IMR-90 (cell line): ENCODE data around the gene TENM4. TPM values are rescaled to one million over a fixed set of nuclear protein-coding genes. Genes with fewer than 3 reads are reported as not detected.
A peak's percentile ranks its signal among the peaks of the same experiment; 100 is the strongest.

Experiments
- ATAC-seq: fragments of 200-7000 bp; cut with Tn5 transposase; 2 replicates; pipeline ENCODE4 v1.9.1; 2020; ENCODE audit warnings: low read depth, mild to moderate bottlenecking, moderate library complexity
- BruUV-seq: library from RNA; stranded (reverse); fragments of 400-500 nt; replicated peaks from 2 replicates; lab custom pipeline; 2021; lab: Mats Ljungman, UMichigan
- CTCF ChIA-PET: fragments of 300-600 bp; formaldehyde crosslinking; extraction: SDS; loops from one replicate; lab custom pipeline; 2021; ENCODE audit warnings: antibody characterized with exemption; lab: Yijun Ruan, JAX
- POLR2A ChIA-PET: fragments of 300-600 bp; sonication (Branson Sonifier 250); formaldehyde crosslinking; loops from one replicate; lab custom pipeline; 2022; ENCODE audit warnings: antibody characterized with exemption; ENCODE audit not compliant: unreplicated experiment; lab: Charles Lee
- DNase-seq: peaks from one replicate; pipeline ENCODE4 v3.0.0; 2013
- H2AFZ ChIP-seq: replicated peaks from 2 replicates; pipeline ENCODE3; 2013; ENCODE audit warnings: low read length, mild to moderate bottlenecking; ENCODE audit not compliant: poor library complexity
- H2AK5ac ChIP-seq: 2 replicates; pipeline ENCODE4 v1.6.1; 2013; ENCODE audit warnings: low read depth, low read length, inconsistent platforms
- H2AK9ac ChIP-seq: replicated peaks from 2 replicates; pipeline ENCODE3; 2013; ENCODE audit warnings: mild to moderate bottlenecking, low read depth, low read length, moderate library complexity; ENCODE audit not compliant: poor library complexity
- H2BK120ac ChIP-seq: 2 replicates; pipeline ENCODE4 v1.6.1; 2013; ENCODE audit warnings: low read depth, low read length, inconsistent platforms
- H2BK15ac ChIP-seq: 3 replicates; pipeline ENCODE4 v1.6.1; 2013; ENCODE audit warnings: low read depth, low read length, inconsistent platforms
- H2BK20ac ChIP-seq: 2 replicates; pipeline ENCODE4 v1.6.1; 2013; ENCODE audit warnings: low read depth, mild to moderate bottlenecking, inconsistent platforms, low read length, moderate library complexity
- H2BK5ac ChIP-seq: 2 replicates; pipeline ENCODE4 v1.6.1; 2013; ENCODE audit warnings: mild to moderate bottlenecking, low read depth, low read length, inconsistent platforms; ENCODE audit not compliant: poor library complexity, severe bottlenecking
- H3K14ac ChIP-seq: replicated peaks from 2 replicates; pipeline ENCODE4 v1.6.1; 2013; ENCODE audit warnings: low read depth, low read length, inconsistent platforms
- H3K18ac ChIP-seq: 2 replicates; pipeline ENCODE4 v1.6.1; 2013; ENCODE audit warnings: low read depth, low read length, control low read depth
- H3K23ac ChIP-seq: 2 replicates; pipeline ENCODE4 v1.6.1; 2013; ENCODE audit warnings: low read depth, low read length, inconsistent platforms
- H3K27ac ChIP-seq: 2 replicates; pipeline ENCODE4 v1.5.1; 2013; ENCODE audit warnings: mild to moderate bottlenecking, control low read depth, low read length; ENCODE audit not compliant: insufficient read depth
- H3K27me3 ChIP-seq: 2 replicates; pipeline ENCODE4 v1.6.1; 2013; ENCODE audit warnings: low read length; ENCODE audit not compliant: control insufficient read depth, insufficient read depth
- H3K36me3 ChIP-seq: 2 replicates; pipeline ENCODE4 v1.6.1; 2013; ENCODE audit warnings: low read length, mixed read lengths; ENCODE audit not compliant: control insufficient read depth, insufficient read depth
- H3K4ac ChIP-seq: 2 replicates; pipeline ENCODE4 v1.6.1; 2013; ENCODE audit warnings: low read depth, low read length, inconsistent platforms
- H3K4me1 ChIP-seq: 2 replicates; pipeline ENCODE4 v1.6.1; 2013; ENCODE audit warnings: low read length, mixed read lengths; ENCODE audit not compliant: control insufficient read depth, insufficient read depth
- H3K4me2 ChIP-seq: 2 replicates; pipeline ENCODE4 v1.6.1; 2013; ENCODE audit warnings: low read depth, mild to moderate bottlenecking, control low read depth, low read length, moderate library complexity
- H3K4me3 ChIP-seq: 2 replicates; pipeline ENCODE4 v1.5.1; 2013; ENCODE audit warnings: low read depth, mild to moderate bottlenecking, control low read depth, low read length, moderate library complexity; ENCODE audit not compliant: insufficient read depth
- H3K56ac ChIP-seq: 2 replicates; pipeline ENCODE4 v1.6.1; 2013; ENCODE audit warnings: low read length, inconsistent platforms; ENCODE audit not compliant: insufficient read depth; ENCODE audit errors: extremely low read depth
- H3K79me1 ChIP-seq, 2 experiments: 2 replicates each; pipeline ENCODE4 v1.6.1; 2013; ENCODE audit warnings: low read length in 2 of 2, inconsistent platforms in 1 of 2, low read depth in 1 of 2
- H3K9ac ChIP-seq: 2 replicates; pipeline ENCODE4 v1.6.1; 2013; ENCODE audit warnings: low read depth, low read length, control low read depth
- H3K9me1 ChIP-seq: 2 replicates; pipeline ENCODE4 v1.6.1; 2013; ENCODE audit warnings: low read length, inconsistent platforms; ENCODE audit not compliant: insufficient read depth
- H3K9me3 ChIP-seq: 2 replicates; pipeline ENCODE4 v1.6.1; 2013; ENCODE audit warnings: low read length; ENCODE audit not compliant: control insufficient read depth, insufficient read depth
- H4K20me1 ChIP-seq: 2 replicates; pipeline ENCODE4 v1.6.1; 2013; ENCODE audit warnings: low read length, inconsistent platforms; ENCODE audit not compliant: insufficient read depth
- H4K5ac ChIP-seq: 2 replicates; pipeline ENCODE4 v1.6.1; 2013; ENCODE audit warnings: mild to moderate bottlenecking, low read depth, low read length, control low read depth
- H4K8ac ChIP-seq, 2 experiments: 2 replicates each; pipeline ENCODE4 v1.6.1; 2013; ENCODE audit warnings: low read depth in 2 of 2, low read length in 2 of 2, control low read depth in 1 of 2, inconsistent platforms in 1 of 2
- H4K91ac ChIP-seq: 2 replicates; pipeline ENCODE4 v1.6.1; 2013; ENCODE audit warnings: low read depth, low read length, inconsistent platforms; ENCODE audit not compliant: insufficient read depth
- BHLHE40 ChIP-seq: fragments of 150-350 bp; IDR thresholded peaks from 2 replicates; pipeline ENCODE4 v1.6.1; 2016; ENCODE audit warnings: mild to moderate bottlenecking, low read depth, low read length
- CEBPB ChIP-seq: IDR thresholded peaks from 2 replicates; pipeline ENCODE4 v1.6.1; 2012; ENCODE audit warnings: low read depth, low read length, improper control_type of control experiment
- CHD1 ChIP-seq: IDR thresholded peaks from 2 replicates; pipeline ENCODE4 v1.6.1; 2012; ENCODE audit warnings: low read depth, low read length, improper control_type of control experiment
- CTCF ChIP-seq: conservative IDR thresholded peaks from 2 replicates; pipeline ENCODE4 v1.5.1; 2012; ENCODE audit warnings: mild to moderate bottlenecking, low read depth, low read length, improper control_type of control experiment
- FOS ChIP-seq: fragments of 150-350 bp; IDR thresholded peaks from 2 replicates; pipeline ENCODE4 v1.6.1; 2016; ENCODE audit warnings: low read depth, low read length
- MAFK ChIP-seq: IDR thresholded peaks from 2 replicates; pipeline ENCODE4 v1.6.1; 2012; ENCODE audit warnings: low read depth, low read length, improper control_type of control experiment
- MAZ ChIP-seq: IDR thresholded peaks from 2 replicates; pipeline ENCODE4 v1.6.1; 2012; ENCODE audit warnings: low read depth, mild to moderate bottlenecking, low read length, improper control_type of control experiment, moderate library complexity, borderline replicate concordance
- MXI1 ChIP-seq: IDR thresholded peaks from 2 replicates; pipeline ENCODE4 v1.6.1; 2012; ENCODE audit warnings: low read depth, mild to moderate bottlenecking, low read length, moderate library complexity, borderline replicate concordance
- NFE2L2 ChIP-seq: fragments of 150-350 bp; IDR thresholded peaks from 2 replicates; pipeline ENCODE4 v1.6.1; 2016; ENCODE audit warnings: low read depth, mild to moderate bottlenecking, low read length
- POLR2A ChIP-seq: IDR thresholded peaks from 2 replicates; pipeline ENCODE4 v1.6.1; 2012; ENCODE audit warnings: mild to moderate bottlenecking, low read depth, low read length
- RAD21 ChIP-seq: IDR thresholded peaks from 2 replicates; pipeline ENCODE4 v1.6.1; 2012; ENCODE audit warnings: low read length, improper control_type of control experiment
- RCOR1 ChIP-seq: IDR thresholded peaks from 2 replicates; pipeline ENCODE4 v1.6.1; 2012; ENCODE audit warnings: mild to moderate bottlenecking, low read length, improper control_type of control experiment; ENCODE audit not compliant: insufficient replicate concordance
- RFX5 ChIP-seq: IDR thresholded peaks from 2 replicates; pipeline ENCODE4 v1.8.0; 2012; ENCODE audit warnings: low read depth, mild to moderate bottlenecking, low read length, moderate library complexity
- SMC3 ChIP-seq: fragments of 150-350 bp; IDR thresholded peaks from 2 replicates; pipeline ENCODE4 v1.6.1; 2016; ENCODE audit warnings: low read depth, mild to moderate bottlenecking, antibody characterized with exemption, low read length, moderate library complexity
- WGBS, 2 experiments: methylation state at CpG; one replicate each; pipeline versions ENCODE4 v1.1.5 to v1.1.7; 2013; ENCODE audit warnings: missing lambda C conversion rate in 2 of 2; ENCODE audit not compliant: insufficient read length in 1 of 2; ENCODE audit errors: extremely low coverage in 2 of 2; 5-methylcytosine and 5-hydroxymethylcytosine counted together
- dilution Hi-C: fragments of 300-500 bp; cut with HindIII; formaldehyde crosslinking; loops from one replicate; pipeline ENCODE4 v1.14.3; 2018; ENCODE audit warnings: low sequenced_read_pairs; ENCODE audit not compliant: unreplicated experiment
- in situ Hi-C: fragments of 300-500 bp; cut with MboI; formaldehyde crosslinking; loops from 3 replicates; pipeline ENCODE4 v1.14.3; 2019; ENCODE audit warnings: low sequenced_read_pairs, inconsistent platforms, mixed read lengths
- intact Hi-C: fragments of 100-400 bp; cut with micrococcal nuclease; formaldehyde crosslinking; loops from 2 replicates; pipeline ENCODE4 v1.10.0; 2022
- polyA plus RNA-seq, 3 experiments: library from polyadenylated mRNA; depleted of rRNA; stranded (reverse); fragments of >200 nt; gene quantifications; 2 replicates each; pipeline ENCODE4 v1.2.3, GENCODE V29; 2012; ENCODE audit warnings: low replicate concordance in 1 of 3
- total RNA-seq: library from RNA; depleted of rRNA; stranded (reverse); fragments of >200 nt; gene quantifications from 2 replicates; pipeline ENCODE4 v1.2.3, GENCODE V29; 2012
- TF ChIP-seq, protein P1 (sequence below): fragments of 150-350 bp; IDR thresholded peaks from 2 replicates; pipeline ENCODE4 v1.6.1; 2016; ENCODE audit warnings: low read depth, mild to moderate bottlenecking, low read length, moderate library complexity, borderline replicate concordance
- TF ChIP-seq, protein P2 (sequence below): fragments of 150-350 bp; IDR thresholded peaks from 2 replicates; pipeline ENCODE4 v1.6.1; 2017; ENCODE audit warnings: mild to moderate bottlenecking, antibody characterized with exemption, low read length, low read depth

TENM4 gene
- total and polyA plus RNA-seq, 2 of the 4 experiments (the other 2 are of a cell fraction): 7.4 to 9.0 TPM

GRCh38 chr11:78961247-78961646, 479.6 kb downstream of the TENM4 start:
- Histone ChIP-seq H3K9me1 (no peaks in the 10 kb centered on the region; the same call in 1 of the 2 replicates), H2BK20ac (no peak overlapping the region), H3K27ac (no peak overlapping the region), H2BK5ac (no peak overlapping the region), H3K4me3 (no peak overlapping the region), H3K4me1 (peaks cover 9% of the 10 kb centered on the region), H3K56ac (no peak overlapping the region), H4K91ac (no peak overlapping the region), H2AK5ac (no peak overlapping the region), H2BK120ac (no peak overlapping the region), H3K4ac (no peak overlapping the region), H2AK9ac (no peak overlapping the region), H4K5ac (no peak overlapping the region), H3K79me1 (no peaks in the 10 kb centered on the region), H3K18ac (no peak overlapping the region), H3K9me3 (no peaks in the 10 kb centered on the region), H2AFZ (peak overlapping the region; percentile 18), H4K20me1 (no peaks in the 10 kb centered on the region), H3K9ac (no peak overlapping the region), H2BK15ac (no peak overlapping the region), H3K36me3 (no peaks in the 10 kb centered on the region), H4K8ac (no peak overlapping the region), H3K27me3 (no peaks in the 10 kb centered on the region), H3K23ac (no peak overlapping the region), H3K14ac (no peak overlapping the region), H3K4me2 (no peak overlapping the region; the same call in 1 of the 2 replicates)
- dilution Hi-C loops (no loop called here), intact Hi-C loops (loop anchor here (1.0 to 5.0 kb wide), 4 partner anchors 126 to 316 kb away; no protein-coding TSS in a partner anchor), in situ Hi-C loops (no loop called here)
- DNase-seq (peak; percentile 46), ATAC-seq (peak; percentile 37; the same call in 1 of the 2 replicates)
- ChIA-PET CTCF (interaction anchor here (0.6 to 1.4 kb wide), 8 partner anchors 9 to 319 kb away, joined by 3 to 10 read pairs (median 3); no protein-coding TSS in a partner anchor), POLR2A (no interaction called here)
- BruUV-seq: no TSS peak
- no CpG with 5 or more reads among the region's 3 CpGs for WGBS, 2 experiments
- TF ChIP-seq POLR2A: no peak
- TF ChIP-seq, protein P1, sequence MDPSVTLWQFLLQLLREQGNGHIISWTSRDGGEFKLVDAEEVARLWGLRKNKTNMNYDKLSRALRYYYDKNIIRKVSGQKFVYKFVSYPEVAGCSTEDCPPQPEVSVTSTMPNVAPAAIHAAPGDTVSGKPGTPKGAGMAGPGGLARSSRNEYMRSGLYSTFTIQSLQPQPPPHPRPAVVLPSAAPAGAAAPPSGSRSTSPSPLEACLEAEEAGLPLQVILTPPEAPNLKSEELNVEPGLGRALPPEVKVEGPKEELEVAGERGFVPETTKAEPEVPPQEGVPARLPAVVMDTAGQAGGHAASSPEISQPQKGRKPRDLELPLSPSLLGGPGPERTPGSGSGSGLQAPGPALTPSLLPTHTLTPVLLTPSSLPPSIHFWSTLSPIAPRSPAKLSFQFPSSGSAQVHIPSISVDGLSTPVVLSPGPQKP: no peak
- no peak for TF ChIP-seq MAFK
- TF ChIP-seq MXI1: no peak
- no peak for TF ChIP-seq BHLHE40
- peak; percentile 70 for TF ChIP-seq RAD21
- no peak for TF ChIP-seq CHD1
- TF ChIP-seq NFE2L2: no peak
- TF ChIP-seq, protein P2, sequence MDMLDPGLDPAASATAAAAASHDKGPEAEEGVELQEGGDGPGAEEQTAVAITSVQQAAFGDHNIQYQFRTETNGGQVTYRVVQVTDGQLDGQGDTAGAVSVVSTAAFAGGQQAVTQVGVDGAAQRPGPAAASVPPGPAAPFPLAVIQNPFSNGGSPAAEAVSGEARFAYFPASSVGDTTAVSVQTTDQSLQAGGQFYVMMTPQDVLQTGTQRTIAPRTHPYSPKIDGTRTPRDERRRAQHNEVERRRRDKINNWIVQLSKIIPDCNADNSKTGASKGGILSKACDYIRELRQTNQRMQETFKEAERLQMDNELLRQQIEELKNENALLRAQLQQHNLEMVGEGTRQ: no peak
- TF ChIP-seq RFX5: no peak
- no peak for TF ChIP-seq FOS
- peak; percentile 50 for TF ChIP-seq CTCF
- TF ChIP-seq RCOR1: no peak
- TF ChIP-seq SMC3: peak; percentile 43
- no peak for TF ChIP-seq MAZ
- no peak for TF ChIP-seq CEBPB
